CD4-positive, alpha-beta memory T cell (primary cell): ENCODE data around the gene RESF1. TPM values are rescaled to one million over a fixed set of nuclear protein-coding genes. Genes with fewer than 3 reads are reported as not detected.

Experiments
- CTCF ChIA-PET: fragments of 350-600 bp; sonication (Branson Sonifier 250); formaldehyde crosslinking; loops from one replicate; lab custom pipeline; 2021; ENCODE audit warnings: inconsistent platforms; ENCODE audit not compliant: partially characterized antibody; lab: Charles Lee
- POLR2A ChIA-PET: fragments of 350-600 bp; sonication (Branson Sonifier 250); formaldehyde crosslinking; loops from one replicate; lab custom pipeline; 2021; ENCODE audit not compliant: partially characterized antibody; lab: Charles Lee
- DNase-seq, 5 donors: peaks; one replicate each; pipeline versions ENCODE4 v3.0.0 to v3.0.0-alpha.2; 2020 to 2022; ENCODE audit warnings: mixed read lengths in 1 of 5
- H3K27ac ChIP-seq: one replicate; pipeline ENCODE4 v1.7.0; 2013; ENCODE audit warnings: low read depth, low read length
- H3K27me3 ChIP-seq: 2 replicates; pipeline ENCODE4 v1.7.0; 2013; ENCODE audit warnings: mild to moderate bottlenecking, low read length, moderate library complexity; ENCODE audit not compliant: insufficient read depth
- H3K36me3 ChIP-seq: 2 replicates; pipeline ENCODE4 v1.7.0; 2013; ENCODE audit warnings: mild to moderate bottlenecking, low read length, moderate library complexity; ENCODE audit not compliant: insufficient read depth
- H3K4me1 ChIP-seq: 2 replicates; pipeline ENCODE4 v1.7.0; 2013; ENCODE audit warnings: mild to moderate bottlenecking, low read length, moderate library complexity; ENCODE audit not compliant: insufficient read depth
- H3K4me3 ChIP-seq, 2 donors: one replicate each; pipeline ENCODE4 v1.7.0; 2013; ENCODE audit warnings: low read length in 2 of 2, mild to moderate bottlenecking in 1 of 2
- H3K9me3 ChIP-seq, 2 donors: one replicate each; pipeline ENCODE4 v1.7.0; 2013; ENCODE audit warnings: low read length in 2 of 2, control low read depth in 1 of 2; ENCODE audit not compliant: control insufficient read depth in 1 of 2
- H3K27ac Mint-ChIP-seq, 7 donors: one replicate each; pipeline ENCODE4 v1.8.0; 2020 to 2021; ENCODE audit warnings: mixed read lengths in 7 of 7, mild to moderate bottlenecking in 6 of 7, inconsistent platforms in 3 of 7, moderate library complexity in 3 of 7
- H3K27me3 Mint-ChIP-seq, 2 donors: one replicate each; pipeline ENCODE4 v1.8.0; 2020 to 2021; ENCODE audit warnings: mixed read lengths in 2 of 2
- H3K36me3 Mint-ChIP-seq, 2 donors: one replicate each; pipeline ENCODE4 v1.8.0; 2020 to 2021; ENCODE audit warnings: mixed read lengths in 2 of 2, inconsistent platforms in 1 of 2, mild to moderate bottlenecking in 1 of 2
- H3K4me1 Mint-ChIP-seq, 4 donors: one replicate each; pipeline ENCODE4 v1.8.0; 2020 to 2021; ENCODE audit warnings: mixed read lengths in 4 of 4, mild to moderate bottlenecking in 1 of 4
- H3K4me3 Mint-ChIP-seq, 8 donors: one replicate each; pipeline ENCODE4 v1.8.0; 2020 to 2021; ENCODE audit warnings: mixed read lengths in 8 of 8, mild to moderate bottlenecking in 7 of 8, moderate library complexity in 6 of 8, inconsistent platforms in 3 of 8
- H3K9me3 Mint-ChIP-seq, 8 donors: one replicate each; pipeline ENCODE4 v1.8.0; 2020 to 2021; ENCODE audit warnings: mixed read lengths in 8 of 8, mild to moderate bottlenecking in 5 of 8, inconsistent platforms in 3 of 8, moderate library complexity in 1 of 8
- intact Hi-C: fragments of 100-400 bp; cut with micrococcal nuclease; formaldehyde crosslinking; loops from one replicate; pipeline ENCODE4 v1.15.1; 2023
- polyA plus RNA-seq, 2 donors: library from polyadenylated mRNA; unstranded; fragments of 300-500 nt; fragmentation: Illumina TruSeq; gene quantifications; one replicate each; pipeline ENCODE4 v1.2.3, GENCODE V29; 2021
- total RNA-seq, 2 experiments: library from RNA; stranded (reverse); gene quantifications; one replicate each; pipeline ENCODE4 v1.2.3, GENCODE V29; 2021

Gene RESF1
- total and polyA plus RNA-seq, 4 experiments from 2014 or later = 56.5 to 545 (median 439) TPM

DNA sequence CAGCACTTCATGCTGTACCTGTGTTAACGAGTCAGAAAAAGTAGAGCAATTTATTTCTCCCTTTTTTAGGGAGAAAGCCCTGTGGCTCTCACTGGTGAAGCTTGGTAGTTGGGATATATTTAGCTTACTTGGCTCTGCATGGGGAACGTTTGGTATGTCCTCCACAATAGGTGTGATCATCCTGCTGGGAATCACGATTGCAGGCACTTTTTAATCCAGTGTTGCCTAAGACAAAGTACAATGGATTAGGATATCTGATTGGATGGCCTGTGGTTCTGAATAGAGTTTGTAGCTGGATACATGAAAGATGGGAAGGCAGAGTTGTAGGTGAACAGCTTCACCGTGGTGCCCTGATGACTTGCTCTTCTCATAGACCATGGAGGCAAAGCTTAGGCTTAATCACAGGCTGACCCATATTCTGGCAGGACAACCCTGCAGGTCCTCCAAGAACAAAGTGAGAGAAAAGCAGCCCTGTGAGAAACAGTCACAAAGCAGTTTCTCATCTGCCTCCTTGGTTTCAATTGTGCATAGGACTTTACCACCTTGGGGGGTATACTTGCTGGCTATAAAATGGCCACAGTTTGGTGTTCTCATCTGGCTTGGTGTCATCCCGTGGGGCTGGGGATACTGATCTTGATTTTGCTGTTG is 7.5 kb downstream of the RESF1 start:
- Mint-ChIP-seq H3K36me3 (peaks cover 87 to 93% of the 10 kb centered on the region in 2 donors), H3K4me3 (peak overlapping the region; percentile 93 to 98 (median 96)), H3K27ac (peak overlapping the region; percentile 85 to 95 (median 94)), H3K4me1 (peaks cover 60 to 95% (median 73%) of the 10 kb centered on the region in 4 donors), H3K27me3 (no peaks in the 10 kb centered on the region), H3K9me3 (peaks cover 0 to 12% (median 6%) of the 10 kb centered on the region in 8 donors)
- Histone ChIP-seq H3K36me3 (peaks cover 61% of the 10 kb centered on the region), H3K27me3 (no peaks in the 10 kb centered on the region), H3K4me1 (peaks cover 94% of the 10 kb centered on the region), H3K27ac (peak overlapping the region; percentile 35), H3K9me3 (no peaks in the 10 kb centered on the region), H3K4me3 (peak overlapping the region; percentile 34 to 39)
- ChIA-PET POLR2A (interaction anchor here (0.9 to 16.0 kb wide), 15 partner anchors 7 to 238 kb away, joined by 3 to 335 read pairs (median 6); partner anchors contain the start of genes AMN1, BICD1 and RESF1), CTCF (interaction anchor here (0.8 to 2.8 kb wide), 5 partner anchors 13 to 313 kb away, joined by 3 to 12 read pairs (median 5); no protein-coding TSS in a partner anchor)
- intact Hi-C loops = loop anchor here (2.0 to 10.0 kb wide), 3 partner anchors 14 to 642 kb away; partner anchors contain the start of gene SINHCAF
- DNase-seq = no peak

DNA sequence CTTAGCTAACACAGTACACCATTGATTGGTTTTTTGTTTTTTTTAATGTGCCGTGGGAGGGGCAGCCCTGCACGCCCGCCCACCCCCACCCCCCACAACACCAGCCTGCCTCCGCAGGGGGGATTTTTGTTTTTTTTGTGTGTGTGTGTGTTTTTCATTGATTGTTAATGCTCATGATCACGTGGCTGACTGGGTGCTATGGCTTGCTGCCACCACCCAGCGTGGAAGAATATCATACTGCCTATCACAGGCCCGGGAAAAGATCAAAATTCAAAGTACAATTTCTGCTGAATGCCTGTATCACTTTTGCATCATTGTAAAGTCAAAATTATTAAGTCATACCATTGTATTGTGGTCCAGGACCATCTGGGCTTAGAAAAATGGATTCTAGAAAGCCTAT is 8.3 kb downstream of the RESF1 start:
- Mint-ChIP-seq H3K9me3 (peaks cover 0 to 20% (median 13%) of the 10 kb centered on the region in 8 donors), H3K27me3 (no peaks in the 10 kb centered on the region), H3K27ac (peak overlapping the region; percentile 37 to 95 (median 92)), H3K4me3 (peak overlapping the region; percentile 78 to 98 (median 96)), H3K4me1 (peaks cover 55 to 89% (median 66%) of the 10 kb centered on the region in 4 donors), H3K36me3 (peaks cover 86 to 91% of the 10 kb centered on the region in 2 donors)
- no peaks in the 10 kb centered on the region for H3K9me3 ChIP-seq
- peak overlapping the region in 1 of 2 donors; percentile 39 for H3K4me3 ChIP-seq
- H3K4me1 ChIP-seq = peaks cover 86% of the 10 kb centered on the region
- CTCF ChIA-PET = interaction anchor here (1.0 to 2.8 kb wide), 3 partner anchors 18 to 285 kb away, joined by 3 to 12 read pairs (median 5); no protein-coding TSS in a partner anchor
- H3K27ac ChIP-seq = peak overlapping the region; percentile 26
- POLR2A ChIA-PET = interaction anchor here (1.6 to 16.0 kb wide), 8 partner anchors 8 to 238 kb away, joined by 6 to 335 read pairs (median 14); partner anchors contain the start of genes AMN1 and RESF1
- peaks cover 58% of the 10 kb centered on the region for H3K36me3 ChIP-seq
- no peaks in the 10 kb centered on the region for H3K27me3 ChIP-seq
- intact Hi-C loops = loop anchor here (2.0 to 10.0 kb wide), 3 partner anchors 13 to 643 kb away; partner anchors contain the start of gene SINHCAF
- DNase-seq = peak in 1 of 5 donors; percentile 40

DNA sequence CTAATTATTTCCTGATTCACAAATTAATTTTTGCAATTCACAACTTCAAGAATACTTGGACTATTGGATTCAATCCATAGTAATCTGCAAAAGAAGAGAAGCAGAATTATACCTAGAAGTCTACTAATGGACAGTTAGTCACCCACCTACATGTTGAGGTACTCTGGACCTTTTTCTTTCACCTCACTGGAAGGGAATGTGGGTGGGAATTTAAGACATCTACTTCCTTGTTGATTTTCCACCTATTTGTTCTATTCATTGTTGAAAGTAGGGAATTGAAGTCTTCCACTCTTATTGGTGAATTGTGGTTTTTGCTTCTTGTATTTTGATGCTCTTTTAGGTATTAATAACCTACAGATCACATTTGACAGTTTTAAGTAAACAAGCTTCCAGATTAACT is 11.0 kb downstream of the RESF1 start:
- Histone ChIP-seq H3K4me3 (no peak overlapping the region), H3K4me1 (peaks cover 60% of the 10 kb centered on the region), H3K27me3 (no peaks in the 10 kb centered on the region), H3K27ac (no peak overlapping the region), H3K36me3 (peaks cover 59% of the 10 kb centered on the region), H3K9me3 (peaks cover 0 to 3% of the 10 kb centered on the region in 2 donors)
- Mint-ChIP-seq H3K4me3 (peak overlapping the region in 4 of 8 donors; percentile 9 to 73 (median 51)), H3K36me3 (peaks cover 87 to 89% of the 10 kb centered on the region in 2 donors), H3K9me3 (peaks cover 0 to 44% (median 33%) of the 10 kb centered on the region in 8 donors), H3K27ac (peak overlapping the region in 4 of 7 donors; percentile 66 to 77 (median 68)), H3K27me3 (no peaks in the 10 kb centered on the region), H3K4me1 (peaks cover 40 to 70% (median 52%) of the 10 kb centered on the region in 4 donors)
- intact Hi-C loops = no loop called here
- ChIA-PET CTCF (interaction anchor here (0.9 to 1.9 kb wide), 3 partner anchors 7 to 81 kb away, joined by 3 to 11 read pairs (median 5); partner anchors contain the start of gene RESF1), POLR2A (interaction anchor here (1.0 to 16.0 kb wide), 8 partner anchors 8 to 241 kb away, joined by 3 to 335 read pairs (median 6); partner anchors contain the start of genes AMN1 and RESF1)
- no peak for DNase-seq

DNA sequence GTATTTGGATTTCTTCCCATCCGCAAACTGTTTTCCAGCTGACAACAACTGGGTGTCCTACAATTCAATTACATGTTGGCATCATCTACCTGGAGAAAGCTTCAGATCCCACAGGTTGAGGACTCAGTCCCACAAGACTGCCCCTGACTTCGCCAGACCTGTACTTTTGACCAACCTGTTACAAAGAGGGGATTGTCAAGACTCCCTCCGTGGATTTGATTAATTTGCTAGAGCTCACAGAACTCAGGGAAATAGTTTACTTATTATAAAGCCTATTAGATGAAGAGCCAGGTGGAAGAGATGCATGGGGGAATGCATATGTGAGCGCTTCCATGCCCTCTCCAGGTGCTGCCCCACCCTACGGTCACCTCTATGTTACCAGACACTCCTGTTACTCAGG is 14.6 kb downstream of the RESF1 start:
- peaks cover 2 to 77% (median 57%) of the 10 kb centered on the region in 8 donors for H3K9me3 Mint-ChIP-seq
- ChIA-PET POLR2A (interaction anchor here (1.0 to 3.9 kb wide), 6 partner anchors 9 to 99 kb away, joined by 3 to 23 read pairs (median 4); partner anchors contain the start of gene RESF1), CTCF (interaction anchor here (0.6 to 1.7 kb wide), 2 partner anchors 16 to 21 kb away, joined by 4 read pairs; no protein-coding TSS in a partner anchor)
- Histone ChIP-seq H3K27ac (no peak overlapping the region), H3K27me3 (no peaks in the 10 kb centered on the region), H3K4me1 (peaks cover 30% of the 10 kb centered on the region), H3K36me3 (peaks cover 76% of the 10 kb centered on the region), H3K9me3 (peaks cover 0 to 18% of the 10 kb centered on the region in 2 donors), H3K4me3 (no peak overlapping the region)
- DNase-seq = no peak
- intact Hi-C loops = no loop called here
- H3K4me3 Mint-ChIP-seq = peak overlapping the region in 1 of 8 donors; percentile 4
- H3K27ac Mint-ChIP-seq = peak overlapping the region in 3 of 7 donors; percentile 52 to 66 (median 65)
- peaks cover 15 to 43% (median 25%) of the 10 kb centered on the region in 4 donors for H3K4me1 Mint-ChIP-seq
- peaks cover 87 to 95% of the 10 kb centered on the region in 2 donors for H3K36me3 Mint-ChIP-seq
- H3K27me3 Mint-ChIP-seq = no peaks in the 10 kb centered on the region

DNA sequence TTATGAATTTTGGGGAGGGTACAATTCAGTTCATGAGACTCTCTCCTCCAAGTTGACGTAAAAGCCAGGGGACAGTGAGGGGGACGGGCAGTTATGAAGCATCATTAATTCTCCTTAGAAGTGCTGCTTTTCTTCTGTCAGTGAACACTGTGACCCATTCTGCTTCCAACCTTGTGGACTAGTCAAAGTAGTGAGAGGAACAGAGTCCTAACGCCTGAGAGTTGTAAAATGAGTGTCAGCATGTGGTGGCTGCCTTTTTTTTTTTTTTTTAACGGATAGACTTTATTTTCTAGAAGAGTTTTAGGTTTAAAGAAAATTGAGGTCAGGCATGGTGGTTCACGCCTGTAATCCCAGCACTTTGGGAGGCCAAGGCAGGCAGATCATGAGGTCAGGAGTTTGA is 15.5 kb downstream of the RESF1 start:
- POLR2A ChIA-PET = interaction anchor here (0.6 to 3.9 kb wide), 9 partner anchors 10 to 213 kb away, joined by 3 to 23 read pairs (median 3); partner anchors contain the start of gene RESF1
- Histone ChIP-seq H3K27me3 (no peaks in the 10 kb centered on the region), H3K4me1 (peaks cover 21% of the 10 kb centered on the region), H3K4me3 (no peak overlapping the region), H3K9me3 (peaks cover 0 to 18% of the 10 kb centered on the region in 2 donors), H3K36me3 (peaks cover 79% of the 10 kb centered on the region), H3K27ac (no peak overlapping the region)
- intact Hi-C loops = no loop called here
- CTCF ChIA-PET = interaction anchor here (1.0 to 1.7 kb wide), 2 partner anchors 15 kb away, joined by 3 to 4 read pairs; no protein-coding TSS in a partner anchor
- DNase-seq = no peak
- Mint-ChIP-seq H3K4me3 (no peak overlapping the region), H3K4me1 (peaks cover 11 to 36% (median 23%) of the 10 kb centered on the region in 4 donors), H3K27ac (peak overlapping the region in 3 of 7 donors; percentile 29 to 73 (median 52)), H3K36me3 (peaks cover 88 to 95% of the 10 kb centered on the region in 2 donors), H3K9me3 (peaks cover 2 to 86% (median 65%) of the 10 kb centered on the region in 8 donors), H3K27me3 (no peaks in the 10 kb centered on the region)

DNA sequence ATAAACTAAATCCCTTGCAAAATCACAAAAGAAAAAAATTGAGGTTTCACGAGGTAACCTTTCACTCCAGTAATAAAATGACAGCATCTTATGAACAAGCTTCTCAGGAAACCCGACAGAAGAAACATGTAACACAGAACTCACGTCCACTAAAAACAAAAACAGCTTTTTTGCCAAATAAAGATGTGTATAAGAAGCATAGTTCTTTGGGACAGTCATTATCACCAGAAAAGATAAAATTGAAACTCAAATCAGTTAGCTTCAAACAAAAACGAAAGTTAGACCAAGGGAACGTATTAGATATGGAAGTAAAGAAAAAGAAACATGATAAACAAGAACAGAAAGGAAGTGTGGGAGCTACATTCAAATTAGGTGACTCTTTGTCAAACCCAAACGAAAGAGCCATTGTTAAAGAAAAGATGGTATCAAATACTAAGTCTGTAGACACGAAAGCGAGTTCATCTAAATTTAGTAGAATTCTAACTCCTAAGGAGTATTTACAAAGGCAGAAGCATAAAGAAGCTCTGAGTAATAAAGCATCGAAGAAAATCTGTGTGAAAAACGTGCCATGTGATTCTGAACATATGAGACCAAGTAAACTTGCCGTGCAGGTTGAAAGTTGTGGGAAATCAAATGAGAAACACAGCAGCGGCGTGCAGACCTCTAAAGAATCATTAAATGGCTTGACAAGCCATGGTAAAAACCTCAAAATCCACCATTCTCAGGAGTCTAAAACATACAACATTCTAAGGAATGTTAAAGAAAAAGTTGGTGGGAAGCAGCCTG is 25.8 kb downstream of the RESF1 start:
- Histone ChIP-seq H3K27me3 (no peaks in the 10 kb centered on the region), H3K4me3 (no peak overlapping the region), H3K27ac (no peak overlapping the region), H3K9me3 (peaks cover 30 to 55% of the 10 kb centered on the region in 2 donors), H3K36me3 (peaks cover 35% of the 10 kb centered on the region), H3K4me1 (peaks cover 45% of the 10 kb centered on the region)
- ChIA-PET POLR2A (interaction anchor here (0.8 to 6.8 kb wide), 11 partner anchors 10 to 327 kb away, joined by 3 to 55 read pairs (median 5); partner anchors contain the start of genes ETFBKMT and RESF1), CTCF (interaction anchor here (0.6 to 1.5 kb wide), 3 partner anchors 10 to 332 kb away, joined by 3 to 7 read pairs (median 5); no protein-coding TSS in a partner anchor)
- Mint-ChIP-seq H3K4me1 (peaks cover 31 to 59% (median 38%) of the 10 kb centered on the region in 4 donors), H3K36me3 (peaks cover 85 to 92% of the 10 kb centered on the region in 2 donors), H3K4me3 (peak overlapping the region in 4 of 8 donors; percentile 2 to 61 (median 28)), H3K27ac (peak overlapping the region; percentile 2 to 88 (median 58)), H3K9me3 (peaks cover 3 to 81% (median 75%) of the 10 kb centered on the region in 8 donors), H3K27me3 (no peaks in the 10 kb centered on the region)
- intact Hi-C loops = no loop called here
- DNase-seq = no peak
